Posterior cingulate gyrus (tissue), 11 donors: ENCODE results near the gene SH2D6.
"Not testable (repeated sequence)": the region's sequence is repeated elsewhere in the genome, so short reads cannot be mapped to it uniquely, and the experiment has no call there.

Experiments
- DNase-seq, 10 donors: peaks; one replicate each; pipeline versions ENCODE4 v3.0.0 to v3.0.0-alpha.2; 2020 to 2021; ENCODE audit warnings: mixed read lengths in 3 of 10
- intact Hi-C: fragments of 100-400 bp; cut with DNase I; formaldehyde crosslinking; loops from one replicate; pipeline ENCODE4 v1.15.1; 2023

The SH2D6 gene

GRCh38 chr2:85418132-85419008, at the start of gene SH2D6:
Gene SH2D6 (plus strand): TSS chr2:85418714. CDS start chr2:85429466, 10,752 bp downstream.
- intact Hi-C loops, result loop anchor here (2.0 kb wide), 1 partner anchor 64 kb away; the partner anchor contains the start of genes ELMOD3 and RETSAT
- DNase-seq, result peak; percentile 71 to 97 (median 85)

GRCh38 chr2:85368921-85369320, 49.6 kb upstream of the SH2D6 start:
- intact Hi-C loops, result no loop called here
- DNase-seq, result peak in 1 of 10 donors; percentile 11

- intact Hi-C loops, result no loop called here
- peak in 1 of 10 donors; percentile 36 for DNase-seq
These were observed 49.0 kb upstream of the SH2D6 start for GRCh38 chr2:85369500-85369899.

GRCh38 chr2:85371045-85371444, 47.5 kb upstream of the SH2D6 start:
- intact Hi-C loops, result no loop called here
- peak in 2 of 10 donors; percentile 43 to 47 for DNase-seq

- intact Hi-C loops, result no loop called here
- DNase-seq, result peak in 1 of 10 donors; percentile 52
These were observed 42.0 kb upstream of the SH2D6 start for GRCh38 chr2:85376291-85377065.

- peak in 1 of 10 donors; percentile 39 for DNase-seq
- intact Hi-C loops, result no loop called here
These were observed 41.4 kb upstream of the SH2D6 start for GRCh38 chr2:85377083-85377482.

GRCh38 chr2:85378257-85378656, 40.3 kb upstream of the SH2D6 start:
- DNase-seq, result no peak
- intact Hi-C loops, result no loop called here

GRCh38 chr2:85380048-85380447, 38.5 kb upstream of the SH2D6 start:
- intact Hi-C loops, result no loop called here
- DNase-seq, result no peak

GRCh38 chr2:85383151-85383550, 35.4 kb upstream of the SH2D6 start:
- intact Hi-C loops, result not testable (repeated sequence)
- DNase-seq, result peak in 2 of 10 donors; percentile 9 to 11

GRCh38 chr2:85383850-85384249, 34.7 kb upstream of the SH2D6 start:
- intact Hi-C loops, result no loop called here
- no peak for DNase-seq

GRCh38 chr2:85385746-85386145, 32.8 kb upstream of the SH2D6 start:
- intact Hi-C loops, result no loop called here
- DNase-seq, result peak in 2 of 10 donors; percentile 1 to 37

- intact Hi-C loops, result no loop called here
These were observed 30.8 kb upstream of the SH2D6 start for GRCh38 chr2:85387754-85388153.

GRCh38 chr2:85388878-85389538, 29.5 kb upstream of the SH2D6 start:
- DNase-seq, result peak in 2 of 10 donors; percentile 14 to 42
- intact Hi-C loops, result no loop called here

More at GRCh38 chr2:85387754-85388153, 30.8 kb upstream of the SH2D6 start:
- DNase-seq, result no peak

- intact Hi-C loops, result no loop called here
- DNase-seq, result peak; percentile 28 to 92 (median 60)
These were observed 27.4 kb upstream of the SH2D6 start for GRCh38 chr2:85390941-85391669.

- DNase-seq, result peak in 1 of 10 donors; percentile 78
- intact Hi-C loops, result no loop called here
These were observed 24.7 kb upstream of the SH2D6 start for GRCh38 chr2:85393836-85394235.

GRCh38 chr2:85394261-85394681, 24.2 kb upstream of the SH2D6 start:
- intact Hi-C loops, result no loop called here
- peak in 9 of 10 donors; percentile 41 to 92 (median 52) for DNase-seq

GRCh38 chr2:85394976-85395375, 23.5 kb upstream of the SH2D6 start:
- DNase-seq, result peak in 3 of 10 donors; percentile 39 to 69 (median 62)
- intact Hi-C loops, result no loop called here

GRCh38 chr2:85395912-85396475, 22.5 kb upstream of the SH2D6 start:
- intact Hi-C loops, result no loop called here

More at GRCh38 chr2:85395912-85396475, 22.5 kb upstream of the SH2D6 start:
- DNase-seq, result peak in 3 of 10 donors; percentile 17 to 34 (median 32)
